Skeletal muscle tissue (tissue), 4 donors: Measurements from ENCODE around the gene PCYT1A. TPM values are rescaled to one million over a fixed set of nuclear protein-coding genes. Genes with fewer than 3 reads are reported as not detected.

Experiments used
- H3K27ac ChIP-seq: one replicate; pipeline ENCODE4 v1.7.0; 2013; ENCODE audit warnings: mild to moderate bottlenecking, low read depth, low read length, inconsistent platforms
- H3K27me3 ChIP-seq, 3 donors: one replicate each; pipeline ENCODE4 v1.7.0; 2013; ENCODE audit warnings: low read length in 3 of 3; ENCODE audit not compliant: control insufficient read depth in 3 of 3, insufficient read depth in 3 of 3
- H3K36me3 ChIP-seq, 3 donors: one replicate each; pipeline ENCODE4 v1.7.0; 2013; ENCODE audit warnings: low read length in 3 of 3; ENCODE audit not compliant: control insufficient read depth in 3 of 3, insufficient read depth in 3 of 3
- H3K4me1 ChIP-seq, 3 donors: one replicate each; pipeline ENCODE4 v1.7.0; 2013; ENCODE audit warnings: low read length in 3 of 3, mild to moderate bottlenecking in 3 of 3; ENCODE audit not compliant: control insufficient read depth in 3 of 3, insufficient read depth in 3 of 3
- H3K4me3 ChIP-seq, 3 donors: one replicate each; pipeline ENCODE4 v1.7.0; 2013; ENCODE audit warnings: low read length in 3 of 3
- H3K9ac ChIP-seq, 3 donors: one replicate each; pipeline ENCODE4 v1.7.0; 2013; ENCODE audit warnings: low read length in 3 of 3, mild to moderate bottlenecking in 3 of 3, moderate library complexity in 2 of 3, low read depth in 1 of 3
- H3K9me3 ChIP-seq, 3 donors: one replicate each; pipeline ENCODE4 v1.7.0; 2013; ENCODE audit warnings: low read length in 3 of 3; ENCODE audit not compliant: control insufficient read depth in 3 of 3
- total RNA-seq: library from RNA; depleted of rRNA; stranded (reverse); fragments of >200 nt; gene quantifications from one replicate; pipeline ENCODE4 v1.2.3, GENCODE V29; 2014
- donor health status: Osteomylitis.

PCYT1A gene
- total RNA-seq, 1 donor from 2014 or later, result 35.0 TPM

DNA sequence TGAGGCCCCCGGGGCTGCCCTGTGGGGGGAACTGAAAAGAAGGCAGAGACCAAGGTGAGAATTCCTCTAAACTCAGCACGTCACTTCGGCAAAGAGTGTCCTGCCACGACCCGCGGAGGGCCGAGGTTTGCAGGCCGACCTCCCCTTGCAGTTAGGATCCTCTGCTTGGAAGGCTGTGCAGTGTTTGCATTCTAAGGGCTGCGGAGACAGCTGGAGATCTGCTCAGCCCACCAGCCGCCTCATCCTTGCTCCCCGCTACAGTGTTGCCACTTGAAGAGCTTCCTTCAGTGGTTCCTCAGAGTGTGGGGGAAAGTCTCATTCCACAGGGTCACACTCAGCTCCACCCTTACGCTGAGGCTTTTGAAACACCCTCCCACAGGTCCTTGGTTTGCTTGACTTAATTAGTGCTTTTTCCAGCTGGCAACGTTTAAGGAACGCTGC lies 60.4 kb downstream of the PCYT1A start:
- Histone ChIP-seq H3K27me3 (peaks cover 0 to 4% (median 4%) of the 10 kb centered on the region in 3 donors), H3K4me3 (no peak overlapping the region), H3K9ac (no peak overlapping the region), H3K9me3 (no peaks in the 10 kb centered on the region), H3K27ac (no peak overlapping the region), H3K36me3 (no peaks in the 10 kb centered on the region), H3K4me1 (peaks cover 5 to 7% (median 5%) of the 10 kb centered on the region in 3 donors)

DNA sequence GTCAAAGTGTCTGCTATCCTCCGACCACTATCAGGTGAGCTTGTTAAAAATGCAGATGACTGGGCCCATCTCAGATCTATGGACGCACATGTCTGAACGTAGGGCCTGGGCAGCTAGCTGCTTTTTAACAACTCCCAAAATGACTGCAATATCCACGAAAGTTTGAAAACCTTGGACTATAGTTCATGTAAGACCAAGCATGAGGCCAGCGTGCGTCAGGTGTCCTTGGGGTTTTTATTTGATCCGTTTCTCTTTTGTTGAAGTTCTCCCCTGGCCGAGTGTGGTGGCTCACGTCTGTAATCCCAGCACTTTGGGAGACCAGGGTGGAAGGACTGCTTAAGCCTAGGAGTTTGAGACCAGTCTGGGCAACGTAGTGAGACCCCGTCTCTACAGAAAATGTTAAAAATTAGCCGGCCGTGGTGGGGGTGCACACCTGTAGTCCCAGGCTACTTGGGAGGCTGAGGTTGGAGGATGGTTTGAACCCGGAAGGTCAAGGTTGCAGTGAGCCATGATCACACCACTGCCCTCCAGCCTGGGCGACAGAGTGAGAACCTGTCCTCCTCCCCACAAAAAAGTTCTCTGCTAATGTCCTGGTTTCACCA lies 61.7 kb downstream of the PCYT1A start:
- Histone ChIP-seq H3K27me3 (peaks cover 0 to 4% (median 4%) of the 10 kb centered on the region in 3 donors), H3K4me3 (no peak overlapping the region), H3K9me3 (no peaks in the 10 kb centered on the region), H3K27ac (no peak overlapping the region), H3K36me3 (no peaks in the 10 kb centered on the region), H3K9ac (no peak overlapping the region), H3K4me1 (peaks cover 5 to 7% (median 5%) of the 10 kb centered on the region in 3 donors)

DNA sequence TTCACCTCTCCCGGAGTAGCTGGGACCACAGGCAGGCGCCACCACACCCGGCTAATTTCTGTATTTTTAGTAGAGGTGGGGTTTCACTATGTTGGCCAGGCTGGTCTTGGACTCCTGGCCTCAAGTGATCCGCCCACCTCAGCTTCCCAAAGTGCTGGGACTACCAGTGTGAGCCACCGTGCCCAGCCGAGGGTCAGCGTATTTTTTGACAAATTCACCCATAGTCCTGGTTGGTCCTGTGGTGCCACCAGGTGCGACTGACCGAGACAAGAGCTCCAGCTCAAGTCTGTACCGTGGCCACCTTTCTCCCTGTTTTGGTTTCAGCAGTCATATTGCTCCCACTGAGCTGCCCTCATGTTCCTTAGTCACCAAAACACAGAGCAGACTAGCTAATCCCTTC lies 62.4 kb downstream of the PCYT1A start:
- Histone ChIP-seq H3K27me3 (peaks cover 0 to 4% (median 4%) of the 10 kb centered on the region in 3 donors), H3K4me1 (peaks cover 5 to 7% (median 5%) of the 10 kb centered on the region in 3 donors), H3K4me3 (no peak overlapping the region), H3K9me3 (no peaks in the 10 kb centered on the region), H3K9ac (no peak overlapping the region), H3K36me3 (no peaks in the 10 kb centered on the region), H3K27ac (no peak overlapping the region)

DNA sequence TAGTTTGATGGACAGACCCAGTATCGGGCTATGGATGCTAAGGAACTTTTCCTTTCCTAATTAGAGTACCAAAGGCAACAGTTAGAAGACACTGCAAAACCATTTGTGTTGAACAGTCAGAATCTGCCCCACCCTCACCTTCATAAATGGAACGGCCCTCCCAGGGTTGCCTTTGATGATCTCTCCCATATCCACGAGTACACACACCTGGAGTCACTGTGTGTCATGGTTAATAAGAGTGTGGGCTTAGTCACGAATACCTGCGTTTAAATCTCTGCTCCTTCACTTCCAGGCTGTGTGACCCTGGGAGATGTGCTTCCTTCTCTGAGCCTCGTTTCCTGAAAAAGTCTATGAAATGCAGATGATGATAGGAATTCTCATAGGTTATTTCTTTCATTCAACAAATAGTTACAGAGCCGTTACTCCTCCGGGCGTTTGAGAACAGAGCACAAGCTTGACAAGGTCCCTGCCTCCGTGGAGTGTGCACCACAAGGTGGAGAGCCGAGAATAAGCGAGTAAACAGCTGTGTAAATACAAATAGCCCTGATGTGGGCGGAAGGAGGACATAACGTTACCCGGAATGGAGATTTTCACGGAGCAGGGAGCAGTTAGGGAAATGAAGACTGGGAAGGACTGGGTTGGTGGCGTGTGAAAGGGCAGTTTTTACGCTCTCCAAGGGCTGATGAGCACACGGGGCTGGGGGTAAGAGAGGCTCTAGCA lies 64.5 kb downstream of the PCYT1A start:
- Histone ChIP-seq H3K4me3 (no peak overlapping the region), H3K27ac (no peak overlapping the region), H3K27me3 (peaks cover 0 to 4% (median 4%) of the 10 kb centered on the region in 3 donors), H3K4me1 (peaks cover 10 to 13% (median 13%) of the 10 kb centered on the region in 3 donors), H3K9me3 (no peaks in the 10 kb centered on the region), H3K36me3 (no peaks in the 10 kb centered on the region), H3K9ac (no peak overlapping the region)

DNA sequence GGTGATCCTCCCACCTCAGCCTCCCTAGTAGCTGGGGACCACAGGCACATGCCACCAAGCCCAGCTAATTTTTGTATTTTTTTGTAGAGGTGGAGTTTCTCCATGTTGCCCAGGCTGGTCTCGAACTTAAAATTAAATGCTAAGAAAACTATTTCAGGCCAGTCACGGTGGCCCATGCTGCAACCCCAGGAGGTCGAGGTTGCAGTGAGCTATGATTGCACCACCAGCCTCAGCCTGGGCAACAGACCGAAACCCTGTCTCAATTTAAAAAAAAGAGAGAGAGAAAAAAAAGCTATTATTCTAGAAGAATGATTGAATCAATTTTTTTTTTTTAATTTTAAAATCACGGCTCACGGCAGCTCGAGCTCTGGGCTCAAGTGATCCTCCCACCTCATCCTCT lies 66.5 kb downstream of the PCYT1A start:
- H3K4me3 ChIP-seq, result no peak overlapping the region
- H3K27ac ChIP-seq, result no peak overlapping the region
- H3K4me1 ChIP-seq, result peaks cover 5 to 8% (median 8%) of the 10 kb centered on the region in 3 donors
- H3K9me3 ChIP-seq, result no peaks in the 10 kb centered on the region
- H3K9ac ChIP-seq, result no peak overlapping the region
- peaks cover 0 to 5% (median 0%) of the 10 kb centered on the region in 3 donors for H3K27me3 ChIP-seq
- no peaks in the 10 kb centered on the region for H3K36me3 ChIP-seq

DNA sequence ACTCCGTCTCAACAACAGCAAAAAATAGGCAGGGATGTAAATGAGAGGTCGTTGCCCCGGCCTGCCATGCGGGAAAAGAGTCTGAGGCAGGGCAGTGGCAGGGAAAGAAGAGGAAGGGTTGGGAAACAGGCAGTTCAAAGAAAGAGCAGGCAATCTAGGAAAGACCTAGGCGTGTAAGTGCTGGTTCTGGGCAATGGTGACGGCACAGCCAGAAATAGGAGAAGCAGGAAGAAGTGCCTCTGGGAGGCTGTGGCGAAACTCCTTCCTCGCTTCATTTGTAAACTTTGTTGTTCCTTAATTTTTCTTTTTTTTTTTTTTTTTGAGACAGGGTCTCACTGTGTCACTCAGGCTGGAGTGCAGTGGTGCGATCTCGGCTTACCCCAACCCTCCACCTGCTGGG lies 66.9 kb downstream of the PCYT1A start:
- no peak overlapping the region for H3K4me3 ChIP-seq
- no peaks in the 10 kb centered on the region for H3K36me3 ChIP-seq
- H3K27ac ChIP-seq, result no peak overlapping the region
- H3K9me3 ChIP-seq, result no peaks in the 10 kb centered on the region
- H3K4me1 ChIP-seq, result peaks cover 5 to 8% (median 8%) of the 10 kb centered on the region in 3 donors
- no peak overlapping the region for H3K9ac ChIP-seq
- H3K27me3 ChIP-seq, result peaks cover 0 to 6% (median 0%) of the 10 kb centered on the region in 3 donors

DNA sequence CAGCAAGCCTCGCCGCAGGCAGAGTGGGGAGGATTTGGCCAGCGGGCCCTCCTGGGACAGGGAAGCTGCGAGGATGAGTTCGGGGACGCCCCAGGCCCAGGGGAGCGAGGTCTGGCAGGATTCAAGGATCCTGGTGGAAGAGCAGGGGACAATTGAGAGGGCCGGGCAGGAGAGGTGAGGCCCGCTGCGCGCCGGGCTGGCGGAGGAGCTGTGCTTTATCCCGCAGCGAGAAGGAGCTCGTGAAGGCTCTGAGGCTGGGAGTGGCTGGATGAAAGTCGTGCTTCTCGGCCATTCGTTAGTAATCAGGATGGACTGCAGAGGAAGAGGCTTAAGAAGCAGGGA lies 67.6 kb downstream of the PCYT1A start:
- Histone ChIP-seq H3K4me3 (peak overlapping the region; percentile 41 to 63 (median 54)), H3K27me3 (peaks cover 0 to 6% (median 0%) of the 10 kb centered on the region in 3 donors), H3K9ac (peak overlapping the region in 2 of 3 donors; percentile 25 to 47), H3K9me3 (no peaks in the 10 kb centered on the region), H3K4me1 (peaks cover 5 to 8% (median 8%) of the 10 kb centered on the region in 3 donors), H3K36me3 (no peaks in the 10 kb centered on the region), H3K27ac (peak overlapping the region; percentile 60)

DNA sequence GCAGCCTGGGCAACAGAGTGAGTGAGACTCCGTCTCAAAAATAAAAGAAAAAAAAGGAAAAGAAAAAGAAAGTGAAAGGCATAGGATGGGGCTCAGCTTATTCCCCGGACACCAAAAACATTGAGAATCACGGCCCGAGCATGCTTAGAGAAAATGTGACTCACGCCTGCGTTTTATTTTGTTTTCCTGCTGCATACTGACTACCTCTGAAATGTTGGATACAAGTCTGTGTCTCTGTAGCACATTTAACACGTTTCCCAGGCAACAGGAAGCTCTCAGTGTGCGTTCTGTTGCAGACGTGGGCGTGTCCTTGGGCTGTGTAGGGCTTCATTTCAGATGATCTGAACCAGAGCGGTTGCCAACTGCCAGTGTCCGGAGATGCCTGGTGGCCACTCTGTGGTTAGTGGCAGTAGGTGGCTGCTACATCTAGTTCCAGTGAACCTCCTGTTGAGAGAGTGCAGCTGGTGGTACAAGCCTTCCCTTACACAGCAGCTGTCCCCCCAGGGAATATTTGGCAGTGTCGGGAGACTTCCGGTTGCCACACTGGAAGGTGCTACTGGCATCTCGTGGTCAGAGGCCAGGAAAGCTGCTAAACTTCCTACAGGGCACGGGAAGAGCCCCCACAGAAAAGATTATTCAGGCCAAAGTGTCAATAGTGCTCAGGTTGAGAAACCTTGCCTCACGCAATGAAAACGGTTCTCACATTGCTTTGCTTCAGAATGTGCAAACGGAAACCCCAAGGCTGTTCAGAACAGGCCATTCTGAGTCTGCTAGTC lies 68.1 kb downstream of the PCYT1A start:
- Histone ChIP-seq H3K4me1 (peaks cover 5 to 8% (median 8%) of the 10 kb centered on the region in 3 donors), H3K27me3 (peaks cover 0 to 6% (median 0%) of the 10 kb centered on the region in 3 donors), H3K9me3 (no peaks in the 10 kb centered on the region), H3K36me3 (no peaks in the 10 kb centered on the region), H3K27ac (peak overlapping the region; percentile 60), H3K4me3 (peak overlapping the region; percentile 41 to 63 (median 54)), H3K9ac (peak overlapping the region in 2 of 3 donors; percentile 25 to 51)

DNA sequence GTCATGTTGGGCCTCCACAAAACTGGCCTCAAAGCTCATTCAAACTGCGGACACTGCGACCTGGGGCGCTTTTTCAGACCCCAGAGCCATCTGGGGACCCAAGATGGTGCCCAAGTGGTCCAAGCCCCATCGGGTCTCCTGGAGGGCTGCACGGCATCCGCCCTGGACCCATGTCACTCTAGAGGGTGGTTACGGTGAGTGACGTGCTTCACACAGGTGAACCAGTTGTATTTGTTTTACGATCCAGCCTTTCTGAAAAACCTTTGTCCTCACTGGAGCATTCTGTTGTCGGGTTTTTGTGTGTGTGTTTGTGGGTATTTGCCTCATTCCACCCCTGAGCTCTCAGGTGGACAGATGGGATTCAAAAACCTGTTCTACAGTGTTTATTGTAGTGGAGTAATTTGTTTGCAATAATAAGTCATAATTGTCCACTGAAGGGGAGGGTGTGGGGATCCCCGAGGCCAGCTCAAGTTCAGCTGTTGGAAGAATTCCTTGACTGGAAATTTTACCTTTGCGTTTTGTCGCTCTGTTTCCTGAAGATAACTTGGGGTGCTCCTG lies 69.3 kb downstream of the PCYT1A start:
- Histone ChIP-seq H3K9ac (no peak overlapping the region), H3K27ac (no peak overlapping the region), H3K4me1 (peaks cover 5 to 8% (median 8%) of the 10 kb centered on the region in 3 donors), H3K36me3 (no peaks in the 10 kb centered on the region), H3K9me3 (no peaks in the 10 kb centered on the region), H3K27me3 (peaks cover 0 to 6% (median 0%) of the 10 kb centered on the region in 3 donors), H3K4me3 (no peak overlapping the region)
